GM19395 (cell line): ENCODE measurements around the gene HPDL.
"Not testable (repeated sequence)": the region's sequence is repeated elsewhere in the genome, so short reads cannot be mapped to it uniquely, and the experiment has no call there.

ENCODE experiments used
- ATAC-seq: cut with Tn5 transposase; IDR thresholded peaks from one replicate; pipeline ENCODE4 v1.9.1; 2021; ENCODE audit warnings: mild to moderate bottlenecking, moderate library complexity; ENCODE audit not compliant: unreplicated experiment

Gene HPDL

DNA sequence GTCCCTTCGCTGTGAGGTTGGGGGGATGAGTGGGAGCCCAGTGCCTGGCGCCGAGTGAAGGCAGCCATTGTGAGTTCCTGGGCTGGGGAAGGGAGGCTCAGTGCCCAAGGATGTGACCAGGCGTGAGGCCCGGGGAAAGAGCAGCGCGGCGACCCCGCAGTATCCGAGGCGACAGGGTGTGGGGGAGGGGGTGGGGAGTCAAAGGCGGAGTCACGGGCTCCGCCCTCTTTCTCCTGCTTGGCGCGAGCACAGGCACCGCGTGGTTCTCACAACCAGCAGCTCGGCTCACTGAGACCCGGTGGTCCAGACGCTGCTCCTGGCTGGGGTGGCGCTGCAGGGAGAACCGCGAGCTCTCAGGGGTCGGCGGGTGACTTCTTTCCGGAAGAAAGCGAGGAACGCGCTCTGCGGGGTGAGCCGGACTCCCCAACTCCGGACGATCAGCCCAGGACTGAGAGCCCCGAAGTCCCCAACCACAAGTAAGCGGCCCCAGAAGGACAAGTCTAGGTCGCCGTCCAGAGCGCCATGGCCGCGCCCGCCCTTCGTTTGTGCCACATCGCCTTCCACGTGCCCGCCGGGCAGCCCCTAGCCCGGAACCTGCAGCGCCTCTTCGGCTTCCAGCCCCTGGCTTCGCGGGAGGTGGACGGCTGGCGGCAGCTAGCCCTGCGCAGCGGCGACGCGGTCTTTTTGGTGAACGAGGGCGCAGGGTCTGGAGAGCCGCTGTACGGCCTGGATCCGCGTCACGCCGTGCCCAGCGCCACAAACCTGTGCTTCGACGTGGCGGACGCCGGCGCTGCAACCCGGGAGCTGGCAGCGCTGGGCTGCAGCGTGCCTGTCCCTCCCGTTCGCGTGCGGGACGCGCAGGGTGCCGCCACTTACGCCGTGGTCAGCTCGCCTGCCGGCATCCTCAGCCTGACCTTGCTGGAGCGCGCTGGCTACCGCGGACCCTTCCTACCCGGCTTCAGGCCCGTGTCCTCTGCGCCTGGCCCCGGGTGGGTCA is at the start of gene HPDL:
TSS of gene HPDL (plus strand) at position 269 of the 997 bp plus-strand sequence. CDS start at position 523, 254 bp downstream.
- peak; percentile 62 for ATAC-seq

DNA sequence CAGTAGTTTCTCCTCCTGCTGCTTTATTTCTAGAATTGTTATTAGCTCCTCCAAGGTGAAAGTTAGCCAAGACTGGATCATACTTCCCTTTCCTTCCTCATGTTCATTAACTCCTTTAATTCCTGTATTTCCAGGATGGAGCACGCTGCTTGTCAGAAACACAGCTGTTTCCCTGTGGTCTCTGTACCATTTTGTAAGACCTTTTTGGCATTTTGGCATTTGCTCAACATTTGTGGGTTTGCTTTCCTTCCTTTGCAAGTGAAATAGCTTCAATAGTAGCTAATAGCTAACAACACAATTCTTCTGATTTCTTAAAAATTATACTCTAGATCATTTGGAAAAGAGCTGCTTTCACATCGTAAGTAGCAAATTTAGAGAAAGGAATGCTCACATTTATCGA is 44.3 kb upstream of the HPDL start:
- no peak for ATAC-seq

DNA sequence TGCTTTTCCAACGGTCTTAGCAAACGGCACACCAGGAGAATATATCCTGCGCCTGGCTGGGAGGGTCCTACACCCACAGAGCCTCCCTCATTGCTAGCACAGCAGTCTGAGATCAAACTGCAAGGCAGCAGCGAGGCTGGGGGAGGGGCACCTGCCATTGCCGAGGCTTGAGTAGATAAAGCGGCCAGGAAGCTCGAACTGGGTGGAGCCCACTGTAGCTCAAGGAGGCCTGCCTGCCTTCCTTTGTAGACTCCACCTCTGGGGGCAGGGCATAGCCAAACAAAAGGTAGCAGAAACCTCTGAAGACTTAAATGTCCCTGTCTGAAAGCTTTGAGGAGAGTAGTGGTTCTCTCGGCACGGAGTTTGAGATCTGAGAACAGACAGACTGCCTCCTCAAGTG is 41.8 kb upstream of the HPDL start:
- ATAC-seq = not testable (repeated sequence)

DNA sequence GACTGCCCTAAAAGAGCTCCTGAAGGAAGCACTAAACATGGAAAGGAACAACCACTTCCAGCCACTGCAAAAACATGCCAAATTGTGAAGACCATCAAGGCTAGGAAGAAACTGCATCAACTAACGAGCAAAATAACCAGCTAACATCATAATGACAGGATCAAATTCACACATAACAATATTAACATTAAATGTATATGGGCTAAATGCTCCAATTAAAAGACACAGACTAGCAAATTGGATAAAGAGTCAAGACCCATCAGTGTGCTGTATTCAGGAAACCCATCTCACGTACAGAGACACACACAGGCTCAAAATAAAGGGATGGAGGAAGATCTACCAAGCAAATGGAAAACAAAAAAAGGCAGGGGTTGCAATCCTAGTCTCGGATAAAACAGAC is 40.2 kb upstream of the HPDL start:
- not testable (repeated sequence) for ATAC-seq

DNA sequence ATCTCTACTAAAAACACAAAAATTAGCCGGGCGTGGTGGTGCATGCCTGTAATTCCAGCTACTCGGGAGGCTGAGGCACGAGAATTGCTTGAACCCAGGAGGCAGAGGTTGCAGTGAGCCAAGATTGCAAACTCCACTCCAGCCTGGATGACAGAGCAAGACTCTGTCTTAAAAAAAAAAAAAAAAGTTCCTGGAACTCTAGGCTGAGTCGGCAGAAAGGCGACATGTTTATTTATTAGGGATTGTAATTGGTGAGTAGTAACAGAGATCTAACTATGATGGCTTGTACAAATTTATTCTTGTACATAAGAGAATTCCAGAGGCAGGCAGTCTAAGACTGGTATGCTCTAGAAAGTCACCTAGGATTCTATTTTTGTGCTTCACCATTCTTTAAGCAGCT is 35.7 kb upstream of the HPDL start:
- not testable (repeated sequence) for ATAC-seq

DNA sequence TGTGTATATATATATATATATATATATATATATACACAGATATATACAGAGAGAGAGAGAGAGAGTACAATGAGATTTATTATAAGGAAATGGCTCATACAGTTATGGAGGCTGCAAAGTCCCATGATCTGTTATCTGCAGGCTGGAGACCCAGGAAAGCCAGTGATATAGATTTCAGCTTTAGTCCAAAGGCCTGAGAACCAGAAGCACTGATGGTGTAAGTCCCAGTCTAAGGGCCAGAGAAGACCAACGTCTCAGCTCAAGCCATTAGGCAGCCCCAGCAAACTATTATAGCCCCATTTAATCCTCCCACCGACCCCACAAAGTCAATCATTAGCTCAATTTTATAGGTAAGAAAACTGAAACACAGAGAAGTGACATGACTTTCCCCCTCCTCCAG is 35.0 kb upstream of the HPDL start:
- no peak for ATAC-seq

DNA sequence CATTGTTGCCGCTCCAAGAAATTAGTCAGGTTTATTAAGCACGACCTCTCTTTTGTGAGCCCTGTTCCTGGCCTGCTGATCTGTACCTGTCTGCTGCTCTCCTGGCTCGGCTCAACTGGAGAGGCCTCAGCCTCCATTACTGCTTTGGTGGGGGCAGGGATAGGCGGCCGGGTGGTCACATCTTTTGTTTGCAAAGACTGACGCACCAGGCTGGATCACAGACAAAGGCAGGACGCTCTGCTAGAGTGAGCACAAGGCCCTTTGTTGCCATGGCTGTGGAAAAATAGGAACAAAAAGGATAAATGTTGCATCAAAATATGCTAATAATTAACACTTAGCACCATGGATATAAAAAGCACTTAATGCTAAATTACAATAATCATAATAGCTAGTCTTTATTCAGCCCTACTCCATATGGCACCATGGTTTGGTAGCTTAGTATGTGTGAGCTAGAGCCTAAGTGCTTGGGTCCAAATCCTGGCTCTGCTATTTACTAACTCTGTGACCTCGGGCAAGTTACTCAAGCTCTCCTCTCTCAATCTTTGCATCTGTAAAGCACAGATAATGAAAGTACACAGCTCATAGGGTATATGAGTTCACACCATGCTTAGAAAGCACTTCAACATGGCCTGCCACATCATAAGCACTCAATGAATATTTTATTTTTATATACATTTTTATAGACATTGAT is 28.9 kb upstream of the HPDL start:
- ATAC-seq = no peak

DNA sequence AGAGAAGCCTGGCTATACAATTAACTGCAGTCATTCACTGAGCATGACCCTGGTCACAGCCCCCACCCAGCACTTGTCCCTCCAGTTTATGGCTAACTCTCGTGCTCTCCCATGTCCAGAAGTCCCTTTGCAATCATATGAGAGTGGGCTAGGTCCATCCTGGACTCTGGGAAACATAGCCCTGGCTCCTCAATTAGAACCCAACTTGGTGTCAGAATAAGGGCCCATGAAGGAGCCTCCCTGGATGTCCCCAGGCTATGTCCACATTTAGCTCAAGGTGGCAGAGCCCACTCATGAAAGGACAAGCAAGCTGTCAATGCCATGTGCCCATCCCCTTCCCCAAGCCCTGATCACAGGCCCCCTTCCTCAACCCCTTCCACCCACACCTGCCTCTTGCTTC is 27.4 kb upstream of the HPDL start:
- no peak for ATAC-seq

DNA sequence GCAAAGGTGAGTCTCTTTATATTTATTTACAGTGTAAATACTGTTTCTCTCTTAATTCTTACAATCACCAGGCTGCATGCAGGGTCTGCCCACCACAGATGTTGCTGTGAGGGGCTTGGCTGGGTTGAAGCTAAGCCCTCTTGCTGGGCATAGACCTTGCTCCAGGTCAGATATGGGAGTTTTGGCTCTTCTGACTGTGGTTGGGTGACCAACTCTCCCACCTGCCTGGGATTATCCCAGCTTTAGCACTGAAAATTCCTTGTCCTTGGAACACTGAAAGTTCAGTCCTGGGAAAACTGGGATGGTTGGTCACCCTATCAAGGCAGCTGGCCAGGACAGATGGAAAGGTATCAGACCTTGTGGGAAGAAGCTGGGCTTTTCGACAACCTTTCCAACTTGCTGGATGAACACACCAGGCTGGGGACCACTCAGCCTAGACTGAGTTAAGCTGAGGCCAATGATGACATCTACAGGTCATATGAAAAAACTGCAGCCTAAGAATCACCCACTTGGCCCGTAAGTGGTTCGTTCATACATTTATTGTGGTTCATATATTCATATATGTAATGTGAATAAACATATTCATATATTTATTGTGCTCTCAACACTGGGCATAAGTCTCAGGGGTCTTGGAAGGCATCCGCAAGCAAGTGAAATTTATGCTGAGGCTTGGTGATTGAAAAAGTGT is 26.6 kb upstream of the HPDL start:
- ATAC-seq = no peak

DNA sequence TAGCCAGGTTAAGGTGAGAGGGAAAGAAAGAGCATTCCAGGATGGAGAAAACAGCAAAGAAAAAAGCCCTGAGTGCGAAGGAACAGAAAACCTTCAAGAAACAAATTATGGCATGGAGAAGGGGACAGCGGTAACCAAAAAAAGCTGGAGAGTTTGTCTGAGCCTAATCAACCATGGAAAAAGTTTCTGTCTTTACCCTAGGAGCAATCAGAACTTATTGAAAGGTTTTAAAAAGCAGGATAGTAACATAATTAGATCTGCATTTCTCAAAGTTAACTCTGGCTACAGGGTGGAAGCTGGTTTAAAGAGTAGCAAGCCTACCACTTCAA is 26.1 kb upstream of the HPDL start:
- no peak for ATAC-seq

DNA sequence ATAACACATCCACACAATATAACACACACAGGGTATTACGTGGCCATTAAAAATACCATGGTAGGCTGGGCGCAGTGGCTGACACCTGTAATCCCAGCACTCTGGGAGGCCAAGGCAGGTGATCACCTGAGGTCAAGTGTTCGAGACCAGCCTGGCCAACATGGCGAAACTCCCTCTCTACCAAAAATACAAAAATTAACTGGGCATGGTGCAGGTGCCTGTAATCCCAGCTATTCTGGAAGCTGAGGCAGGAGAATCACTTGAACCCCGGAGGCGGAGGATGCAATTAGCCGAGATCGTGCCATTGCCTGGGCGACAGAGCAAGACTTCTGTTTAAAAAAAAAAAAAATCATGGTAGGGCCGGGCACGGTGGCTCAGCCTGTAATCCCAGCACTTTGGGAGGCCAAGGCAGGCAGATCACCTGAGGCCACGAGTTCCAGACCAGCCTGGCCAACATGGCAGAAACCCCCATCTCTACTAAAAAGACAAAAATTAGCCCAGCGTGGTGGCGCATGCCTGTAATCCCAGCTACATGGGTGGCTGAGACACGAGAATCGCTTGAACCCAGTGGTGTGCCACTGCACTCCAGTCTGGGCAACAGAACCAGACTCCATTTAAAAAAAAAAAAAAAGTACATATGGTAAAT is 24.1 kb upstream of the HPDL start:
- ATAC-seq = no peak

DNA sequence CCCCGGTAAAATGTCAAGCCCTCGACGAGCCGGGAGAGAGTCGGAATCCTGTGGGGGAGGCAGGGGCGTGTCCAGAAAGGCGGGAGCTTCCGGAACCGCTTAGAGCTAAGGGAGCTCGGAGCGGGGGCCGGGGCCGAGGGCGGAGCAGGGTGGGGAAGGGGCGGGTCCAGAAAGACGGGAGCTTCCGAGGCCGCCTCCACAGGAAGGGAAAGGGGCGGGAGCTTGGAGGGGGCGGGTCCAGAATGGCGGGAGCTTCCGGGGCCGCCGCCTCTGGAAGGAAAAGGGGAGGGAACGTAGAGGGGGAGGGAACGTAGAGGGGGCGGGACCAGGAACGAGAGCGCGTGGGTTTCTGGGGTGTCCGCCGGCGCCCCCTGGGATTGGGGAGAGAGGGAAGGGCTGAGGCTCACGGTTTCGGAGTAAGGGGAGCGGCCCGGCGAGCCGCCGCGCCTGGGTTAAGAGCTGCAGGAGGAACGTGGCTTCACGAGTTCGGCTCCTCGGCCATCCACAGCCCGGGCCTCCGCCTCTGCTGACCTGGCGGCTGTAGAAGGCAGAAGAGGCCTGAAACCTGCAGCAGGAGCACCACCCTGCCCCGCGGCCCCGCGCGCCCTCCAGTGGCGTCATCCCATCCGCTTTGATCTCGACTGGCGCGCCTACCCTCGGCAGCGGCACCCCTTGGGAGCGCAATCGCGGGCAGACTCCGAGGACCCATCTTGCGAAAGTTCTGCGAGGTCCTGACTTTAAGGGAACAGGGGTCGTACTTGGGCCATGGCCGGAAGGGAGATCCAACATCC is 23.0 kb upstream of the HPDL start:
- peak; percentile 69 for ATAC-seq

DNA sequence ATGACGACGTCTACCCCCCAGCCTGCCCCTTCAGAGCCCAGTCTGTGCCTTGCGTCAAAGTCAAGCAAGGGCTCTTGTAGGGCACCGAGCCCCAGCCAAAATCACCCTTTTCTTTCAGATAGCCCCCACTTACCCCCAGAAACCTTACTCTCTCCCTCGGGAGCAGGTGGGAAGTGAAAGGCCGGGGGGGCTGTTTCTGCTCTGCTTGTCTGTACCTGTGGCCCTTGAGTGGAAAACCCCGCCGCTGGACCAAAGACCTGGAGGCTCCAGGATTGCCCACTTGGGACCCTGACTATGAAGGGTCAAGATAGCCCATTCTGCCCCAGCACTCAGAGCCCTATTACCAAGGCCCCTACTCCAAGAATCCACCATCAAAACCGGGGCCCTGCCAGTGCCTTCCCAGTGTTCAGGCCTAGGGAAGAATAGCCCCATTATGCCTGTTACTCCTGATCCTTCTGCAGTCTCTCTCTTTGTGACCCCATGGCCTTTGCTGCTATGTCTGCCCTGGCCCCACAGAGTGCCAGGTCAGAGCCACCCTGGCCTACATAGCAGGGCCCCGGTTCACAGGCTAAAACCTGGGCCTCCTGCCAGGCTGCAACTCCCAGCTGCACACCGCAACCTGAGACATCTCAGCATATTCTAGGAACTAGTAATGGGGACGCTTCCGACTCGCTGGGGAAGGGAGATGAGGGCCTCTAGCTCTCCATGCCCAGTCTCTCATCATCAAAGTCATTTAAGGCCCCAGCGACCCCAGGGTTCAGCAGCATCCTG is 22.2 kb upstream of the HPDL start:
- peak; percentile 3 for ATAC-seq

DNA sequence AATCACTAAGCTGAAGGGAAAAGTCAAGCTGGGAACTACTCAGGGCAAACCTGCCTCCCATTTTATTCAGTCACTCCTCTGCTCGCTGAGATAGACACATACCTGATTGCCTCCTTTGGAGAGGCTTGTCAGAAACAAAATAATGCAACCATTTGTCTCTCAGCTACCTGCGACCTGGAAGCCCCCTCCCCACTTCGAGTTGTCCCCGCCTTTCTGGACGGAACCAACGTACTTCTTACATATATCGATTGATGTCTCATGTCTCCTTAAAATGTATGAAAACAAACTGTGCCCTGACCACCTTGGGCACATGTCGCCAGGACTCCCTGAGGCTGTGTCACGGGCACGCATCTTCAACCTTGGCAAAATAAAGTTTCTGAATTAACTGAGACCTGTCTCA is 21.5 kb upstream of the HPDL start:
- ATAC-seq = no peak

DNA sequence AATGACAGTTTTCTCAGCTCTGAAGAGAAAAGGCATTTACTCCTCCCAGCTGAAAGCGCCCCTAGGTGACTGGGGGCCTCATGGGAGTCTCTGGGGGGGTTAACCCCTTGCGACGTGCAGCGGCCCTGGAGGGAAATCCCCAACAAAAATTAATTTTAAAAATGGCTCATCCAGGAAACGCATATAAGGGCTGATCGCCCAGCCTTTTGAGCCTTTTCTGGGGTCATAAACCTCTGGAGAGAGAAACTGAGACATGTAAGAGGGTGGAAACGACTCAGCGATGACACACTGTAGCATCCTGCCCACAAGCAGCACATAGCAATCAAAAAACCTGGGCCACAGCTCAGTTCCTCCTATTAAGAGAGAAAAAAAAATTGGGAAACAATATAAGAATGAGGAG is 20.4 kb upstream of the HPDL start:
- ATAC-seq = no peak

DNA sequence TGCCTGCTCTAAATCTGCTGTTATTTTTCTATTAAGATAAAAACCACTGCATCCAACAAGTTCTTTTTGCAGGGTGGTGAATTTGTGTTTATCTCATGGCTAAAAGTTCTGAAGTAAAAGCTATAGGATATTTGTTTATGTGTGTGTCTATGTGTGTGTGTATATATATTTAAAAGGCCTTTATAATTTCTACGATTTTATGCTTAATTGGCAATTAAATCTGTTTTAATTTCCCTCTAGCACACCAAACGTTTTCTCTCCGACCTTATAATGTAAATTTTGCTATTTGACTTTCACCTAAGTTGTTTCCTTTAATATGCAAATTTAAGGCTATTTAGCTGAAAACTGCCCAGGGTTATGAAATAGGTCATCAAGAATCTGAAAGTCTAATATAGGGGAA is 19.8 kb upstream of the HPDL start:
- no peak for ATAC-seq

DNA sequence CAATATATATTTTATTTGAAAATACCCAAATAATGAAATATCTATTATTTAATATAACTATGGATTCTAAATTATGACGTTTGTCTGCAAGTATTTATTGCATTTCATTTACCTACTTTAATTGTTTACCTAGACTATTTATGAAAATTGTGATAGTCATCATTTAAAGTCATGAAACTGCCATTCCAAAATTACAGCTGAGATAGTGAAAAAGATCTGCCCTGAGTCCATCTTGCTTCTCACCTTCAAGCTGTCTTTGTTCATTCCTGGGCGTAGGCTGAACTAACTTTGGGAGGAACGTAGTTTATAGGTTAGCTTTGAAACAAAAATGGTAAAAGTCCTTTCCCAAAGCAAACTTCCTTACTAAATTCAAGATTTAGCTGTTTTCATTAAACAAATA is 12.4 kb upstream of the HPDL start:
- no peak for ATAC-seq

DNA sequence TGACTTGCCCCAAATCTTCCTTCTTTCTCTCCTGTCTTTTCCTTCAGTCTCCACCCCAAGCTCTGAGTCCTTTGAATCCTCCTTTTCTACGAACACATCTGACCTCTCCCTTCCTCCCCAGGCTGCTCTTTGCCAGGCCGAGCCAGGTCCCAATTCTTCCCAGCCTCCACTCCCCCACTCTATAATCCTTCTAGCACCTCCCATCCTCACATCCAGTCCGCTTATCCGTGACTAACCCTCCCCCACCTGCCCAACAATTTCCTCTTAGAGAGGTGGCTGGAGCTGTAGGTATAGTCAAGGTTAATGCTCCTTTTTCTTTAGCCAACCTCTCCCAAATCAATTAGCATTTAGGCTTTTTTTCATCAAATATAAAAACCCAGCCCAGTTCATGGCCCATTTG is 9.5 kb upstream of the HPDL start:
- no peak for ATAC-seq

DNA sequence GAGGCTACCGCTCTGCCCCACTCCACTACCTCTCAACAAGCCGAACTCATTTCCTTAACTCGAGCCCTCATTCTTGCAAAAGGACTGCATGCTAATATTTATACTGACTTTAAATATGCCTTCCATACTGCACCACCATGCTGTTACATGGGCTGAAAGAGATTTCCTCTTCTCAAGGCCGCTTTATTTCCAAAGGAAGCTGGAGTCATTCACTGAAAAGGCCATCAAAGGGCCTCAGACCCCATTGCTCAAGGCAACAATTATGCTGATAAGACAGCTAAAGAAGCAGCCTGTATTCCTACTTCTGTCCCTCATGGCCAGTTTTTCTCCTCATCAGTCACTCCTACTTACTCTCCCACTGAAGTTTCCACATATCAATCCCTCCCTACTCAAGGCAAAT is 6.9 kb upstream of the HPDL start:
- ATAC-seq = no peak

DNA sequence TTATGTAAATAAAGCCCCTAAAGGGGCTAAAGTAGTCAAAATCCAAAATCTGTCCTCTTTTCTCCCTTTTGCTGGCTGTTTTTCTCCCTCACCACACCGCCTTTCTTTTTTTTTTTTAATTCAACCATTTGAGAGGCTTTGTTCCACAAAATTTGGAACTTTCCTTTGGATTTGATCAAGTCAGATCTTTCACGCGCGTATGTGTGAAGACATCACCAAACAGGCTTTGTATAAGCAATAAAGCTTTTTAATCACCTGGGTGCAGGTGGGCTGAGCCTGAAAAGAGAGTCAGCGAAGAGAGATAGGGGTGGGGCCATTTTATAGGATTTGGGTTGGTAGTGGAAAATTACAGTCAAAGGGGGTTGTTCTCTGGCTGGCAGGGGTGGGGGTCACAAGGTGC is 5.3 kb upstream of the HPDL start:
- ATAC-seq = no peak
